Right forelimb (tissue), 1 donor: Measurements from ENCODE around the gene SUV39H2.
"Not testable (repeated sequence)": the region's sequence is repeated elsewhere in the genome, so short reads cannot be mapped to it uniquely, and the experiment has no call there.

Experiments
- DNase-seq: peaks from one replicate; pipeline ENCODE4 v3.0.0-alpha.2; 2018

Gene SUV39H2

GRCh38 chr10:14942147-14942949, 63.7 kb downstream of the SUV39H2 start:
- DNase-seq = not testable (repeated sequence)

- not testable (repeated sequence) for DNase-seq
Observed at GRCh38 chr10:14942950-14943338, 64.3 kb downstream of the SUV39H2 start.

- DNase-seq = no peak
Observed at GRCh38 chr10:14945108-14945507, 66.4 kb downstream of the SUV39H2 start.

GRCh38 chr10:14947268-14947667, 68.6 kb downstream of the SUV39H2 start:
- DNase-seq = no peak

- no peak for DNase-seq
Observed at GRCh38 chr10:14949291-14949690, 70.6 kb downstream of the SUV39H2 start.

GRCh38 chr10:14952851-14953423, 74.3 kb downstream of the SUV39H2 start:
- no peak for DNase-seq

GRCh38 chr10:14953424-14954000, 74.8 kb downstream of the SUV39H2 start:
- DNase-seq = no peak
